GM23338 (cell line): ENCODE measurements around the gene GPR34. TPM values are rescaled to one million over a fixed set of nuclear protein-coding genes. Genes with fewer than 3 reads are reported as not detected.

Experiments
- ATAC-seq: fragments of 200-7000 bp; cut with Tn5 transposase; 3 replicates; pipeline ENCODE4 v1.9.1; 2020
- DNase-seq: peaks from one replicate; pipeline ENCODE4 v3.0.0-alpha.2; 2015; ENCODE audit warnings: low spot score
- H2AFZ ChIP-seq: fragments of 200-600 bp; sonication (generic); 2 replicates; pipeline ENCODE4 v1.8.0; 2016; ENCODE audit warnings: antibody characterized with exemption, mild to moderate bottlenecking, moderate library complexity
- H3F3A ChIP-seq: fragments of 200-600 bp; sonication (generic); replicated peaks from 2 replicates; pipeline ENCODE4 v1.8.0; 2017; ENCODE audit warnings: antibody characterized with exemption, mixed run types, low read depth
- H3K27ac ChIP-seq: fragments of 200-600 bp; sonication (generic); 2 replicates; pipeline ENCODE4 v1.6.1; 2016; ENCODE audit warnings: low read depth
- H3K27me3 ChIP-seq: fragments of 200-600 bp; sonication (generic); 2 replicates; pipeline ENCODE4 v1.8.0; 2016; ENCODE audit warnings: mild to moderate bottlenecking, mixed run types, moderate library complexity; ENCODE audit not compliant: insufficient read depth
- H3K36me3 ChIP-seq: fragments of 200-600 bp; sonication (generic); 2 replicates; pipeline ENCODE4 v1.8.0; 2016; ENCODE audit warnings: mild to moderate bottlenecking; ENCODE audit not compliant: insufficient read depth
- H3K4me1 ChIP-seq: fragments of 200-600 bp; sonication (generic); 2 replicates; pipeline ENCODE4 v1.8.0; 2016; ENCODE audit warnings: mild to moderate bottlenecking, moderate library complexity; ENCODE audit not compliant: insufficient read depth
- H3K4me2 ChIP-seq: fragments of 200-600 bp; sonication (generic); 2 replicates; pipeline ENCODE4 v1.7.1; 2017; ENCODE audit warnings: mixed run types
- H3K4me3 ChIP-seq: fragments of 200-600 bp; sonication (generic); 2 replicates; pipeline ENCODE4 v1.6.1; 2016; ENCODE audit warnings: mixed run types
- H3K79me2 ChIP-seq: fragments of 200-600 bp; sonication (generic); replicated peaks from 2 replicates; pipeline ENCODE4 v1.8.0; 2017; ENCODE audit warnings: mild to moderate bottlenecking; ENCODE audit not compliant: insufficient read depth
- H3K9me2 ChIP-seq: fragments of 200-600 bp; sonication (generic); 2 replicates; pipeline ENCODE4 v1.8.0; 2017; ENCODE audit not compliant: insufficient read depth
- H4K20me1 ChIP-seq: fragments of 200-600 bp; sonication (generic); replicated peaks from 2 replicates; pipeline ENCODE4 v1.8.0; 2017; ENCODE audit warnings: mild to moderate bottlenecking; ENCODE audit not compliant: insufficient read depth
- H3K27ac Mint-ChIP-seq: 2 replicates; pipeline ENCODE4 v1.8.0; 2020; ENCODE audit warnings: inconsistent platforms, mild to moderate bottlenecking, moderate library complexity, mixed read lengths
- H3K27me3 Mint-ChIP-seq: 3 replicates; pipeline ENCODE4 v1.8.0; 2022; ENCODE audit warnings: low read depth, mild to moderate bottlenecking, moderate library complexity, mixed read lengths, inconsistent platforms; ENCODE audit not compliant: insufficient read depth, poor library complexity
- H3K36me3 Mint-ChIP-seq: 3 replicates; pipeline ENCODE4 v1.8.0; 2021; ENCODE audit warnings: low read depth, mild to moderate bottlenecking, inconsistent platforms, moderate library complexity, mixed read lengths
- H3K4me1 Mint-ChIP-seq: 3 replicates; pipeline ENCODE4 v1.8.0; 2020; ENCODE audit warnings: mild to moderate bottlenecking, inconsistent platforms, mixed read lengths
- H3K4me3 Mint-ChIP-seq: 3 replicates; pipeline ENCODE4 v1.8.0; 2021; ENCODE audit warnings: moderate library complexity, mild to moderate bottlenecking, inconsistent platforms, mixed read lengths
- H3K9me3 Mint-ChIP-seq: 3 replicates; pipeline ENCODE4 v1.8.0; 2020; ENCODE audit warnings: moderate library complexity, mild to moderate bottlenecking, inconsistent platforms, mixed read lengths
- CREB1 ChIP-seq: fragments of 250-450 bp; sonication (Bioruptor Pico); IDR thresholded peaks from 2 replicates; pipeline ENCODE4 v1.5.0; 2020; ENCODE audit warnings: low read depth, mild to moderate bottlenecking, moderate library complexity
- ETS1 ChIP-seq: IDR thresholded peaks from 2 replicates; pipeline ENCODE4 v1.6.1; 2016; ENCODE audit warnings: antibody characterized with exemption
- EZH2 ChIP-seq: fragments of 200-600 bp; sonication (generic); IDR thresholded peaks from one replicate; pipeline ENCODE4 v1.8.0; 2017; ENCODE audit warnings: antibody characterized with exemption, mild to moderate bottlenecking, low read depth; ENCODE audit not compliant: unreplicated experiment
- EZH2phosphoT487 ChIP-seq: fragments of 200-600 bp; sonication (generic); IDR thresholded peaks from one replicate; pipeline ENCODE4 v1.8.1; 2018; ENCODE audit warnings: antibody characterized with exemption; ENCODE audit not compliant: unreplicated experiment
- JUNB ChIP-seq: IDR thresholded peaks from one replicate; pipeline ENCODE4 v1.6.1; 2016; ENCODE audit warnings: antibody characterized with exemption; ENCODE audit not compliant: unreplicated experiment
- NANOG ChIP-seq: IDR thresholded peaks from 2 replicates; pipeline ENCODE4 v1.6.1; 2016; ENCODE audit warnings: antibody characterized with exemption, borderline replicate concordance
- POLR2AphosphoS5 ChIP-seq: IDR thresholded peaks from 2 replicates; pipeline ENCODE4 v1.6.1; 2016; ENCODE audit warnings: antibody characterized with exemption, low read depth
- REST ChIP-seq: IDR thresholded peaks from one replicate; pipeline ENCODE4 v1.6.1; 2018; ENCODE audit warnings: antibody characterized with exemption; ENCODE audit not compliant: unreplicated experiment
- STAT1 ChIP-seq: IDR thresholded peaks from one replicate; pipeline ENCODE4 v1.6.1; 2016; ENCODE audit warnings: antibody characterized with exemption; ENCODE audit not compliant: unreplicated experiment
- ZNF114 ChIP-seq: fragments of 250-450 bp; sonication (Bioruptor Pico); IDR thresholded peaks from 2 replicates; pipeline ENCODE4 v1.5.0; 2020; ENCODE audit warnings: mild to moderate bottlenecking, moderate library complexity
- ZNF331 ChIP-seq: fragments of 250-450 bp; sonication (Bioruptor Pico); IDR thresholded peaks from 2 replicates; pipeline ENCODE4 v1.5.0; 2020; ENCODE audit warnings: low read depth, mild to moderate bottlenecking, moderate library complexity
- polyA plus RNA-seq: library from polyadenylated mRNA; unstranded; fragments of >200 nt; fragmentation: Nextera tagmentation; extraction: Ambion mirVana; gene quantifications from 2 replicates; pipeline ENCODE4 v1.2.1, GENCODE V29; 2016
- total RNA-seq: library from RNA; depleted of rRNA; stranded (reverse); fragments of >200 nt; shearing (Covaris generic); gene quantifications from 2 replicates; pipeline ENCODE4 v1.2.3, GENCODE V29; 2014
- TF ChIP-seq, protein P1 (sequence below): fragments of 250-450 bp; sonication (Bioruptor Pico); IDR thresholded peaks from 2 replicates; pipeline ENCODE4 v1.5.0; 2020; ENCODE audit warnings: mild to moderate bottlenecking, moderate library complexity
- TF ChIP-seq, protein P2 (sequence below), 2 experiments: fragments of 200-600 bp in 1 of 2; sonication (generic) in 1 of 2; conservative IDR thresholded peaks; 2 replicates each; pipeline versions ENCODE4 v1.5.1 to v1.6.1; 2016 to 2017; ENCODE audit warnings: antibody characterized with exemption in 2 of 2, low read depth in 2 of 2, mild to moderate bottlenecking in 2 of 2, moderate library complexity in 1 of 2

The GPR34 gene
- total and polyA plus RNA-seq, 2 experiments from 2014 or later, result 0.55 TPM; not detected in 1

- Mint-ChIP-seq H3K36me3 (peaks cover 2% of the 10 kb centered on the region; the same call in 1 of the 3 replicates), H3K9me3 (no peaks in the 10 kb centered on the region), H3K27me3 (peaks cover 2% of the 10 kb centered on the region), H3K4me1 (peaks cover 14% of the 10 kb centered on the region), H3K4me3 (no peak overlapping the region), H3K27ac (no peak overlapping the region)
- Histone ChIP-seq H3K4me3 (no peak overlapping the region), H3K9me2 (no peaks in the 10 kb centered on the region), H3K4me2 (no peak overlapping the region), H3K36me3 (no peaks in the 10 kb centered on the region), H3K79me2 (no peaks in the 10 kb centered on the region), H3K27me3 (no peaks in the 10 kb centered on the region), H3K27ac (no peak overlapping the region), H4K20me1 (no peaks in the 10 kb centered on the region), H3K4me1 (0 out of 2 replicates have a peak, but pooled peaks cover 3% of the 10 kb centered on the region), H2AFZ (no peak overlapping the region), H3F3A (no peaks in the 10 kb centered on the region)
- ATAC-seq (peak; percentile 71), DNase-seq (peak; percentile 2)
- no peak for TF ChIP-seq ETS1
- no peak for TF ChIP-seq POLR2AphosphoS5
- TF ChIP-seq EZH2, result no peak
- no peak for TF ChIP-seq EZH2phosphoT487
- TF ChIP-seq, protein P1, sequence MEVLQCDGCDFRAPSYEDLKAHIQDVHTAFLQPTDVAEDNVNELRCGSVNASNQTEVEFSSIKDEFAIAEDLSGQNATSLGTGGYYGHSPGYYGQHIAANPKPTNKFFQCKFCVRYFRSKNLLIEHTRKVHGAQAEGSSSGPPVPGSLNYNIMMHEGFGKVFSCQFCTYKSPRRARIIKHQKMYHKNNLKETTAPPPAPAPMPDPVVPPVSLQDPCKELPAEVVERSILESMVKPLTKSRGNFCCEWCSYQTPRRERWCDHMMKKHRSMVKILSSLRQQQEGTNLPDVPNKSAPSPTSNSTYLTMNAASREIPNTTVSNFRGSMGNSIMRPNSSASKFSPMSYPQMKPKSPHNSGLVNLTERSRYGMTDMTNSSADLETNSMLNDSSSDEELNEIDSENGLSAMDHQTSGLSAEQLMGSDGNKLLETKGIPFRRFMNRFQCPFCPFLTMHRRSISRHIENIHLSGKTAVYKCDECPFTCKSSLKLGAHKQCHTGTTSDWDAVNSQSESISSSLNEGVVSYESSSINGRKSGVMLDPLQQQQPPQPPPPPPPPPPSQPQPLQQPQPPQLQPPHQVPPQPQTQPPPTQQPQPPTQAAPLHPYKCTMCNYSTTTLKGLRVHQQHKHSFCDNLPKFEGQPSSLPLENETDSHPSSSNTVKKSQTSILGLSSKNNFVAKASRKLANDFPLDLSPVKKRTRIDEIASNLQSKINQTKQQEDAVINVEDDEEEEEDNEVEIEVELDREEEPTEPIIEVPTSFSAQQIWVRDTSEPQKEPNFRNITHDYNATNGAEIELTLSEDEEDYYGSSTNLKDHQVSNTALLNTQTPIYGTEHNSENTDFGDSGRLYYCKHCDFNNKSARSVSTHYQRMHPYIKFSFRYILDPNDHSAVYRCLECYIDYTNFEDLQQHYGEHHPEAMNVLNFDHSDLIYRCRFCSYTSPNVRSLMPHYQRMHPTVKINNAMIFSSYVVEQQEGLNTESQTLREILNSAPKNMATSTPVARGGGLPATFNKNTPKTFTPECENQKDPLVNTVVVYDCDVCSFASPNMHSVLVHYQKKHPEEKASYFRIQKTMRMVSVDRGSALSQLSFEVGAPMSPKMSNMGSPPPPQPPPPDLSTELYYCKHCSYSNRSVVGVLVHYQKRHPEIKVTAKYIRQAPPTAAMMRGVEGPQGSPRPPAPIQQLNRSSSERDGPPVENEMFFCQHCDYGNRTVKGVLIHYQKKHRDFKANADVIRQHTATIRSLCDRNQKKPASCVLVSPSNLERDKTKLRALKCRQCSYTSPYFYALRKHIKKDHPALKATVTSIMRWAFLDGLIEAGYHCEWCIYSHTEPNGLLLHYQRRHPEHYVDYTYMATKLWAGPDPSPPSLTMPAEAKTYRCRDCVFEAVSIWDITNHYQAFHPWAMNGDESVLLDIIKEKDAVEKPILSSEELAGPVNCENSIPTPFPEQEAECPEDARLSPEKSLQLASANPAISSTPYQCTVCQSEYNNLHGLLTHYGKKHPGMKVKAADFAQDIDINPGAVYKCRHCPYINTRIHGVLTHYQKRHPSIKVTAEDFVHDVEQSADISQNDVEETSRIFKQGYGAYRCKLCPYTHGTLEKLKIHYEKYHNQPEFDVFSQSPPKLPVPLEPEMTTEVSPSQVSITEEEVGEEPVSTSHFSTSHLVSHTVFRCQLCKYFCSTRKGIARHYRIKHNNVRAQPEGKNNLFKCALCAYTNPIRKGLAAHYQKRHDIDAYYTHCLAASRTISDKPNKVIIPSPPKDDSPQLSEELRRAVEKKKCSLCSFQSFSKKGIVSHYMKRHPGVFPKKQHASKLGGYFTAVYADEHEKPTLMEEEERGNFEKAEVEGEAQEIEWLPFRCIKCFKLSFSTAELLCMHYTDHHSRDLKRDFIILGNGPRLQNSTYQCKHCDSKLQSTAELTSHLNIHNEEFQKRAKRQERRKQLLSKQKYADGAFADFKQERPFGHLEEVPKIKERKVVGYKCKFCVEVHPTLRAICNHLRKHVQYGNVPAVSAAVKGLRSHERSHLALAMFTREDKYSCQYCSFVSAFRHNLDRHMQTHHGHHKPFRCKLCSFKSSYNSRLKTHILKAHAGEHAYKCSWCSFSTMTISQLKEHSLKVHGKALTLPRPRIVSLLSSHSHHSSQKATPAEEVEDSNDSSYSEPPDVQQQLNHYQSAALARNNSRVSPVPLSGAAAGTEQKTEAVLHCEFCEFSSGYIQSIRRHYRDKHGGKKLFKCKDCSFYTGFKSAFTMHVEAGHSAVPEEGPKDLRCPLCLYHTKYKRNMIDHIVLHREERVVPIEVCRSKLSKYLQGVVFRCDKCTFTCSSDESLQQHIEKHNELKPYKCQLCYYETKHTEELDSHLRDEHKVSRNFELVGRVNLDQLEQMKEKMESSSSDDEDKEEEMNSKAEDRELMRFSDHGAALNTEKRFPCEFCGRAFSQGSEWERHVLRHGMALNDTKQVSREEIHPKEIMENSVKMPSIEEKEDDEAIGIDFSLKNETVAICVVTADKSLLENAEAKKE, result no peak
- TF ChIP-seq, protein P2, sequence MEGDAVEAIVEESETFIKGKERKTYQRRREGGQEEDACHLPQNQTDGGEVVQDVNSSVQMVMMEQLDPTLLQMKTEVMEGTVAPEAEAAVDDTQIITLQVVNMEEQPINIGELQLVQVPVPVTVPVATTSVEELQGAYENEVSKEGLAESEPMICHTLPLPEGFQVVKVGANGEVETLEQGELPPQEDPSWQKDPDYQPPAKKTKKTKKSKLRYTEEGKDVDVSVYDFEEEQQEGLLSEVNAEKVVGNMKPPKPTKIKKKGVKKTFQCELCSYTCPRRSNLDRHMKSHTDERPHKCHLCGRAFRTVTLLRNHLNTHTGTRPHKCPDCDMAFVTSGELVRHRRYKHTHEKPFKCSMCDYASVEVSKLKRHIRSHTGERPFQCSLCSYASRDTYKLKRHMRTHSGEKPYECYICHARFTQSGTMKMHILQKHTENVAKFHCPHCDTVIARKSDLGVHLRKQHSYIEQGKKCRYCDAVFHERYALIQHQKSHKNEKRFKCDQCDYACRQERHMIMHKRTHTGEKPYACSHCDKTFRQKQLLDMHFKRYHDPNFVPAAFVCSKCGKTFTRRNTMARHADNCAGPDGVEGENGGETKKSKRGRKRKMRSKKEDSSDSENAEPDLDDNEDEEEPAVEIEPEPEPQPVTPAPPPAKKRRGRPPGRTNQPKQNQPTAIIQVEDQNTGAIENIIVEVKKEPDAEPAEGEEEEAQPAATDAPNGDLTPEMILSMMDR (conservative IDR thresholded peaks at IDR 0.05; ENCODE audit: low read depth in 2 of 2), result no peak
- no peak for TF ChIP-seq JUNB
- no peak for TF ChIP-seq NANOG
- no peak for TF ChIP-seq CREB1 (CRISPR knock-in tag)
- no peak for TF ChIP-seq STAT1
- TF ChIP-seq ZNF331 (CRISPR knock-in tag), result no peak
- no peak for TF ChIP-seq ZNF114
- TF ChIP-seq REST, result no peak
Measured at GRCh38 chrX:41732260-41732659, 43.5 kb downstream of the GPR34 start.
